GM10248 (cell line): ENCODE data around the gene CEP112.

Source experiments
- CTCF ChIA-PET: fragments of 300-600 bp; sonication (Branson Sonifier 250); formaldehyde crosslinking; extraction: SDS; loops from one replicate; lab custom pipeline; 2021; ENCODE audit warnings: antibody characterized with exemption; lab: Yijun Ruan, JAX
- POLR2A ChIA-PET: fragments of 350-650 bp; sonication (Branson Sonifier 250); formaldehyde crosslinking; extraction: SDS; loops from one replicate; lab custom pipeline; 2020; ENCODE audit warnings: antibody characterized with exemption; lab: Yijun Ruan, JAX
- DNase-seq: peaks from one replicate; pipeline ENCODE4 v3.0.0; 2012; ENCODE audit errors: extremely low spot score
- CTCF ChIP-seq: IDR thresholded peaks from 2 replicates; pipeline ENCODE4 v1.5.1; 2012; ENCODE audit warnings: mild to moderate bottlenecking, low read depth; ENCODE audit errors: extremely low read depth, missing control alignments, control extremely low read depth

Gene CEP112

GRCh38 chr17:65730711-65731169 is 461.2 kb downstream of the CEP112 start:
- DNase-seq: no peak
- CTCF ChIA-PET: no interaction called here
- POLR2A ChIA-PET: no interaction called here
- TF ChIP-seq CTCF: no peak

GRCh38 chr17:65729207-65729606 is 462.7 kb downstream of the CEP112 start:
- ChIA-PET CTCF (interaction anchor here (1.8 kb wide), 1 partner anchor 11 kb away, joined by 4 read pairs; no protein-coding TSS in a partner anchor), POLR2A (no interaction called here)
- TF ChIP-seq CTCF: no peak
- DNase-seq: no peak

- no peak for TF ChIP-seq CTCF
- POLR2A ChIA-PET: no interaction called here
- CTCF ChIA-PET: interaction anchor here (1.7 to 1.8 kb wide), 2 partner anchors 10 to 12 kb away, joined by 4 to 5 read pairs; no protein-coding TSS in a partner anchor
- DNase-seq: no peak
Observed at GRCh38 chr17:65727832-65728231, 464.1 kb downstream of the CEP112 start.

GRCh38 chr17:65727246-65727645 is 464.7 kb downstream of the CEP112 start:
- CTCF ChIA-PET: interaction anchor here (1.7 kb wide), 1 partner anchor 9 kb away, joined by 5 read pairs; no protein-coding TSS in a partner anchor
- no peak for TF ChIP-seq CTCF
- no peak for DNase-seq
- POLR2A ChIA-PET: no interaction called here

- no peak for TF ChIP-seq CTCF
- CTCF ChIA-PET: no interaction called here
- POLR2A ChIA-PET: no interaction called here
- DNase-seq: no peak
Observed at GRCh38 chr17:65723431-65724151, 468.3 kb downstream of the CEP112 start.

GRCh38 chr17:65718601-65719000 is 473.3 kb downstream of the CEP112 start:
- POLR2A ChIA-PET: no interaction called here
- DNase-seq: no peak
- TF ChIP-seq CTCF: no peak
- CTCF ChIA-PET: interaction anchor here (1.5 to 2.1 kb wide), 2 partner anchors 9 to 27 kb away, joined by 4 to 5 read pairs; no protein-coding TSS in a partner anchor
